ENCODE results near the gene CHRM1. TPM values are rescaled to one million over a fixed set of nuclear protein-coding genes. Genes with fewer than 3 reads are reported as not detected.

The CHRM1 gene
- total and polyA plus RNA-seq, 2 of the 13 experiments (the other 11 are each of a cell fraction or from before 2014, with no cell fraction given), result not detected

GRCh38 chr11:62880803-62881578, 40.2 kb downstream of the CHRM1 start, which contains the start of gene SLC3A2 (continued):
- TF ChIP-seq ZBTB49 (CRISPR knock-in tag; IDR thresholded peaks at IDR 0.05; ENCODE audit: borderline replicate concordance), result no peak
- TF ChIP-seq RORA (CRISPR knock-in tag; IDR thresholded peaks at IDR 0.05), result no peak
- no peak for TF ChIP-seq ZNF672 (CRISPR knock-in tag; IDR thresholded peaks at IDR 0.05)
- TF ChIP-seq ZNF331 (CRISPR knock-in tag; IDR thresholded peaks at IDR 0.05), result peak; percentile 63
- peak; percentile 21; the same call in 1 of the 2 replicates for TF ChIP-seq ZNF260 (CRISPR knock-in tag; IDR thresholded peaks at IDR 0.05; ENCODE audit: borderline replicate concordance, low read depth)
- TF ChIP-seq ZNF639 (CRISPR knock-in tag; conservative IDR thresholded peaks at IDR 0.05), result peak; percentile 33
- peak; percentile 41; the same call in 1 of the 2 replicates for TF ChIP-seq ZHX1 (CRISPR knock-in tag; IDR thresholded peaks at IDR 0.05; ENCODE audit: low read depth)
- TF ChIP-seq BRD4 (CRISPR knock-in tag; IDR thresholded peaks at IDR 0.05), result peak; percentile 68; the same call in 1 of the 2 replicates
- TF ChIP-seq ZNF382 (CRISPR knock-in tag; IDR thresholded peaks at IDR 0.05; ENCODE audit: borderline replicate concordance), result no peak
- peak; percentile 24 for TF ChIP-seq PAXIP1 (CRISPR knock-in tag; conservative IDR thresholded peaks at IDR 0.05)
- 0 out of 2 replicates have a peak, but pooled peaks have one; percentile 21 for TF ChIP-seq CREB3 (CRISPR knock-in tag; IDR thresholded peaks at IDR 0.05)
- no peak for TF ChIP-seq KLF12 (CRISPR knock-in tag; IDR thresholded peaks at IDR 0.05; ENCODE audit: borderline replicate concordance)
- 0 out of 2 replicates have a peak, but pooled peaks have one; percentile 52 for TF ChIP-seq HINFP (CRISPR knock-in tag; IDR thresholded peaks at IDR 0.05; ENCODE audit: low read depth)
- peak; percentile 79 for TF ChIP-seq PHF21A (CRISPR knock-in tag; IDR thresholded peaks at IDR 0.05)

All from HepG2 (cell line).